Keratinocyte (primary cell): ENCODE data around the gene RRP8. TPM values are rescaled to one million over a fixed set of nuclear protein-coding genes. Genes with fewer than 3 reads are reported as not detected.

Experiments
- DNase-seq: peaks from one replicate; pipeline ENCODE4 v3.0.0-alpha.2; 2011; ENCODE audit warnings: low read depth, missing footprints, low spot score
- FAIRE-seq: peaks from 2 replicates; lab custom pipeline; 2011; peaks lifted over from hg19 to GRCh38; lab: Jason Lieb, UNC
- H2AFZ ChIP-seq: 2 replicates; pipeline ENCODE4 v1.6.0; 2012; ENCODE audit warnings: low read length, control low read depth, inconsistent platforms; ENCODE audit not compliant: control insufficient read depth
- H3K27ac ChIP-seq: 2 replicates; pipeline ENCODE4 v1.5.1; 2011; ENCODE audit warnings: low read length; ENCODE audit not compliant: control insufficient read depth, insufficient read depth
- H3K27me3 ChIP-seq: 3 replicates; pipeline ENCODE4 v1.6.0; 2011; ENCODE audit warnings: low read length; ENCODE audit not compliant: control insufficient read depth, insufficient read depth; ENCODE audit errors: extremely low read depth
- H3K36me3 ChIP-seq, 2 experiments: 2 replicates in 1 of 2; 3 replicates in 1 of 2; pipeline ENCODE4 v1.5.1; 2011; ENCODE audit warnings: low read length in 2 of 2, mild to moderate bottlenecking in 1 of 2; ENCODE audit not compliant: control insufficient read depth in 2 of 2, insufficient read depth in 2 of 2; ENCODE audit errors: extremely low read depth in 1 of 2
- H3K4me1 ChIP-seq: 3 replicates; pipeline ENCODE4 v1.5.1; 2011; ENCODE audit warnings: low read length; ENCODE audit not compliant: control insufficient read depth, insufficient read depth; ENCODE audit errors: extremely low read depth
- H3K4me2 ChIP-seq: 3 replicates; pipeline ENCODE4 v1.6.0; 2011; ENCODE audit warnings: low read depth, low read length; ENCODE audit not compliant: control insufficient read depth, insufficient read depth; ENCODE audit errors: extremely low read depth
- H3K4me3 ChIP-seq, 3 experiments: fragments of 200-600 bp in 1 of 3; sonication (generic) in 1 of 3; 2 replicates in 2 of 3; 3 replicates in 1 of 3; pipeline ENCODE4 v1.5.1; 2011 to 2016; ENCODE audit warnings: low read length in 3 of 3, mild to moderate bottlenecking in 3 of 3, control low read depth in 2 of 3, inconsistent platforms in 1 of 3, low read depth in 1 of 3, mixed read lengths in 1 of 3, mixed run types in 1 of 3, moderate library complexity in 1 of 3; ENCODE audit not compliant: control insufficient read depth in 2 of 3, insufficient read depth in 2 of 3; ENCODE audit errors: extremely low read depth in 1 of 3
- H3K79me2 ChIP-seq: 2 replicates; pipeline ENCODE4 v1.6.0; 2012; ENCODE audit warnings: low read length; ENCODE audit not compliant: control insufficient read depth, insufficient read depth
- H3K9ac ChIP-seq: 3 replicates; pipeline ENCODE4 v1.6.0; 2011; ENCODE audit warnings: low read length; ENCODE audit not compliant: control insufficient read depth, insufficient read depth; ENCODE audit errors: extremely low read depth
- H3K9me1 ChIP-seq: 3 replicates; pipeline ENCODE4 v1.6.0; 2011; ENCODE audit warnings: low read length; ENCODE audit not compliant: control insufficient read depth, insufficient read depth; ENCODE audit errors: extremely low read depth
- H3K9me3 ChIP-seq: 2 replicates; pipeline ENCODE4 v1.5.1; 2012; ENCODE audit warnings: low read depth, low read length; ENCODE audit not compliant: control insufficient read depth
- H4K20me1 ChIP-seq: 3 replicates; pipeline ENCODE4 v1.6.0; 2011; ENCODE audit warnings: low read length; ENCODE audit not compliant: control insufficient read depth, insufficient read depth; ENCODE audit errors: extremely low read depth
- EZH2 ChIP-seq: IDR thresholded peaks from one replicate; pipeline ENCODE4 v1.6.1; 2012; ENCODE audit warnings: inconsistent platforms, mild to moderate bottlenecking, low read length, moderate library complexity
- dilution Hi-C: fragments of 300-500 bp; cut with MboI; formaldehyde crosslinking; loops from one replicate; pipeline ENCODE4 v1.7.0; 2020; ENCODE audit warnings: low sequenced_read_pairs; ENCODE audit not compliant: extremely low pct_ligation_motif_present
- polyA plus RNA-seq, 5 experiments: library from polyadenylated mRNA; depleted of rRNA in 3 of 5; stranded (reverse) in 3 of 5; stranded (forward) in 1 of 5; unstranded in 1 of 5; fragments of >200 nt; gene quantifications; 1 replicate in 1 of 5; 2 replicates in 3 of 5; 3 replicates in 1 of 5; pipeline versions ENCODE4 v1.2.1 to v1.2.3, GENCODE V29; 2011 to 2012; ENCODE audit warnings: missing spikeins in 2 of 5, low read depth in 1 of 5, low replicate concordance in 1 of 5
- TF ChIP-seq, protein P1 (sequence below), 3 experiments: IDR thresholded peaks in 1 of 3; conservative IDR thresholded peaks in 1 of 3; optimal IDR thresholded peaks in 1 of 3; 2 replicates in 2 of 3; 3 replicates in 1 of 3; pipeline versions ENCODE3 to v1.5.1; 2011; ENCODE audit warnings: low read length in 3 of 3, mild to moderate bottlenecking in 3 of 3, moderate library complexity in 2 of 3, control low read depth in 1 of 3, inconsistent platforms in 1 of 3; ENCODE audit not compliant: insufficient read depth in 2 of 3; ENCODE audit errors: extremely low read depth in 1 of 3

Gene RRP8
- polyA plus RNA-seq, 1 donor (not counting 4 experiments of a cell fraction or from before 2014, with no cell fraction given): 15.0 TPM

DNA sequence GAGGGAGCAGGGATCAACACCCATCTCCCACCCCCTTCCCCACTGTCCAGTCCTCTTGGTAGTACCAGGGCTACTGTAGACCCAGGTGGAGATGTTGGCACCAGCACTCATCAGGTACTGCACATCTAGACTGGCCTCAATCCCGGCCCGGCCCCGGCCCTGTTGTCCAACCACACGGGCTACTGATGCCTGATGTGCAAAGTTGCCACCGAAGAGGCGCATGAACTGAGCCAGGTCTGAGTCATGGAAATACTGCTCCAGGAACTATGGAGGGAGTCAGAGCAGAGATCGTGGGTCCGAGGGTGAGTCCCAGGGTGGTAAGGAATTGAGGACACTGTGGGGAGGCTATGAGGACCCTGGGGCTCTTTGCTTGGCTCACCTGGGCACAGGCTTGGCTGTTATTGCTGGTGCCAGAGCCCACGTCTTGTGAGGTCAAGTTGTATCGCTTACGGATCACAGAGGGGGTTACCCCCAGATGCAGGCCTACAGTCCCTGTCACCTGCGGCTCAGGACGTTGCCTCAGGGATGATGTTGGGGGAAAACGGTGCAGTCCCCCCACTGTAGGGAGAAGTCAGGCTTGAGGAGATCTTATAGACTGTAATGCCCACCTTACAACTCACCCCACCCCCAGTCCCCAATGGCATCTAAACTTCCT lies 13.3 kb upstream of the RRP8 start:
- no peaks in the 10 kb centered on the region for H3K27me3 ChIP-seq
- H3K4me2 ChIP-seq: no peak overlapping the region
- FAIRE-seq: no peak
- dilution Hi-C loops: no loop called here
- H3K4me3 ChIP-seq: no peak overlapping the region
- H3K9ac ChIP-seq: no peak overlapping the region
- no peak overlapping the region for H2AFZ ChIP-seq
- peaks cover 18% of the 10 kb centered on the region for H3K4me1 ChIP-seq
- peaks cover 4% of the 10 kb centered on the region for H3K79me2 ChIP-seq
- H4K20me1 ChIP-seq: no peaks in the 10 kb centered on the region
- no peaks in the 10 kb centered on the region for H3K9me1 ChIP-seq
- H3K27ac ChIP-seq: no peak overlapping the region
- no peak for TF ChIP-seq EZH2
- TF ChIP-seq, protein P1, sequence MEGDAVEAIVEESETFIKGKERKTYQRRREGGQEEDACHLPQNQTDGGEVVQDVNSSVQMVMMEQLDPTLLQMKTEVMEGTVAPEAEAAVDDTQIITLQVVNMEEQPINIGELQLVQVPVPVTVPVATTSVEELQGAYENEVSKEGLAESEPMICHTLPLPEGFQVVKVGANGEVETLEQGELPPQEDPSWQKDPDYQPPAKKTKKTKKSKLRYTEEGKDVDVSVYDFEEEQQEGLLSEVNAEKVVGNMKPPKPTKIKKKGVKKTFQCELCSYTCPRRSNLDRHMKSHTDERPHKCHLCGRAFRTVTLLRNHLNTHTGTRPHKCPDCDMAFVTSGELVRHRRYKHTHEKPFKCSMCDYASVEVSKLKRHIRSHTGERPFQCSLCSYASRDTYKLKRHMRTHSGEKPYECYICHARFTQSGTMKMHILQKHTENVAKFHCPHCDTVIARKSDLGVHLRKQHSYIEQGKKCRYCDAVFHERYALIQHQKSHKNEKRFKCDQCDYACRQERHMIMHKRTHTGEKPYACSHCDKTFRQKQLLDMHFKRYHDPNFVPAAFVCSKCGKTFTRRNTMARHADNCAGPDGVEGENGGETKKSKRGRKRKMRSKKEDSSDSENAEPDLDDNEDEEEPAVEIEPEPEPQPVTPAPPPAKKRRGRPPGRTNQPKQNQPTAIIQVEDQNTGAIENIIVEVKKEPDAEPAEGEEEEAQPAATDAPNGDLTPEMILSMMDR (optimal IDR thresholded peaks at IDR 0.05 in 1 of 3, IDR thresholded peaks at IDR 0.05 in 1 of 3, conservative IDR thresholded peaks at IDR 0.05 in 1 of 3; ENCODE audit: extremely low read depth in 1 of 3, insufficient read depth in 2 of 3, low read length in 3 of 3): no peak
- peaks cover 23 to 24% of the 10 kb centered on the region in 2 experiments for H3K36me3 ChIP-seq
- DNase-seq: no peak
- no peaks in the 10 kb centered on the region for H3K9me3 ChIP-seq

- no peak overlapping the region for H3K27ac ChIP-seq
- H2AFZ ChIP-seq: no peak overlapping the region
- H3K4me1 ChIP-seq: peaks cover 23% of the 10 kb centered on the region
- H3K27me3 ChIP-seq: no peaks in the 10 kb centered on the region
- no peak overlapping the region for H3K4me2 ChIP-seq
- FAIRE-seq (no peak), DNase-seq (no peak)
- no peak overlapping the region for H3K4me3 ChIP-seq
- H3K79me2 ChIP-seq: peaks cover 10% of the 10 kb centered on the region
- H3K9ac ChIP-seq: no peak overlapping the region
- H3K9me3 ChIP-seq: no peaks in the 10 kb centered on the region
- dilution Hi-C loops: no loop called here
- TF ChIP-seq, protein P1 (optimal IDR thresholded peaks at IDR 0.05 in 1 of 3, IDR thresholded peaks at IDR 0.05 in 1 of 3, conservative IDR thresholded peaks at IDR 0.05 in 1 of 3; ENCODE audit: extremely low read depth in 1 of 3, insufficient read depth in 2 of 3, low read length in 3 of 3): no peak
- TF ChIP-seq EZH2: no peak
- no peaks in the 10 kb centered on the region for H3K9me1 ChIP-seq
- no peaks in the 10 kb centered on the region for H4K20me1 ChIP-seq
- peaks cover 24 to 26% of the 10 kb centered on the region in 2 experiments for H3K36me3 ChIP-seq
Measured at GRCh38 chr11:6615882-6616585, 12.6 kb upstream of the RRP8 start.
